Caki2 (cell line): Measurements from ENCODE around the gene INSIG1. TPM values are rescaled to one million over a fixed set of nuclear protein-coding genes. Genes with fewer than 3 reads are reported as not detected.

Experiments used
- DNase-seq: peaks from one replicate; pipeline ENCODE4 v3.0.0-alpha.2; 2015; ENCODE audit warnings: low read depth
- in situ Hi-C: cut with HindIII; loops from 2 replicates; pipeline ENCODE4 v1.10.0; 2016; ENCODE audit warnings: low sequenced_read_pairs, low pct_unique_long_range_greater_than_20kb, mixed read lengths
- total RNA-seq: library from RNA; depleted of rRNA; stranded (reverse); fragments of >200 nt; shearing (Covaris generic); gene quantifications from 2 replicates; pipeline ENCODE4 v1.2.3, GENCODE V29; 2014; ENCODE audit warnings: low replicate concordance

INSIG1 gene
- total RNA-seq, 1 experiment from 2014 or later: 72.9 TPM

DNA sequence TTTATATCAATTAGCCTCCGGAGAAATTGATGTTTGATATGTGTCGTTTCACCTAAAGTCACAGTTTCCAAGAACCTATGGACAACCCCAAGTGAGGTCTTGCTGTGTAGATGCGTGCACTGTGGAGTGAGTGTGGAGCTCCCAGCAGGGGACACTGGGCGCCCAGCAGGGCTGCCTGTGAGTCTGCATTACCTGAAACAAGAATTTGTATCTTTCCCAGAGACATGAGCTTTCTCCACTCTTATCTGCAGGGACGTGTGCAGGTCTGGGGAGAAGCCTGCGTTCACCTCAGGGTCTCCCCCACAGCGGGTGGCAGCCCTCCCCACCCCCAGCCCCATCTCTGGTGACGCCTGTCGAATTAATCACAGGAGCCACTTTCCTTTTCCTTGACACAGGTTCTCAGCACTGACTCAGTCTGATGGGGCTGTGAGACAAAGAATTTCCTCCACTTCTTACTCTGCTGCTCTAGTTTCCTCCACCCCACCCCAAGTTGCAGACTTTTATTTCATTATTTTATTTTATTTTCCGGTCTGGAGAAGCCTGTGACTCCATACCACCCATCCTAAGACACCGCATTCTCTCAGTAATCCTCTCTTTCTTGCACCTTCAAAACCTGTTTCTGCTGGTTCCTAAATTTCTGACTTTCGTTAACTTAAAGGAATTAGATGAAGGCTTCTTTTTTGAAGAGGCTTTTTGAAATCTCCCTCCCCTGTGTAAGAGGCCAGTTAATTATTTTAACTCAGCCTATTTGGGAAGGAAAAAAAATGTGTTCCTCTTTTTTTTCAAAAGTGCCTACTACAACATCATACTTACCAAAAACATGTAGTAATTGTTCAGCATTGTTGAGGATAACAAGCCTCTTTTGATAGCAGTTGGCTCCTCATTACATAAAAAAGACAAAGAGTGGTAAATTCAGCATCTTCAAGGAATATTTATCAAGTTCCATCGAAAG lies 17.0 kb upstream of the INSIG1 start:
- no peak for DNase-seq
- in situ Hi-C loops: no loop called here

DNA sequence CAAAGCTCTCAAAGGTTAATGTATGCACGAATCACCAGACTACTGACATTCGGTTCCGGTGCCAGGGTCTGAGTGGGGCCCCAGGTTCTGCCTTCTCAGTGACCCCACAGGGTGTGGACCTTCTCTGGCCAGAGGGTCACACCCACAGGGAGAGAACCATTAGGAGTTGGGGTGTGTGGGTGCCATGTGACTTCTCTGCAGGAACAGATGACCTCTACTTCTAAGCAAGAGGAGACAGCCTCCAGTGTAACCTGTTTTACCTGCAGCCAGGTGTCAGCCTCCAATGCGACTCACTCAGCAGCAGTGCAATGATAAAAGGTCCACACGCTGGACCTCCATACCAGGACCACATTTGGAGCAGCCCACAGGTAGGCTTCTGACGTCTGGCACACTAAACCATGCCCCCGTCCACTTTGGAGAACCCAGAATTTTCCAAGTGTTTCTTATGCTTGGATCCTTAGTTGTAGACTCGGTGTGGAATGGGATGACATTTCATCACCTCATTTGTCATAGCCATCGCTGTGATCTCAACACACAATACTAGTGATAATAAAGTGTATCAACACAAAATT lies 16.2 kb upstream of the INSIG1 start:
- in situ Hi-C loops: no loop called here
- no peak for DNase-seq

DNA sequence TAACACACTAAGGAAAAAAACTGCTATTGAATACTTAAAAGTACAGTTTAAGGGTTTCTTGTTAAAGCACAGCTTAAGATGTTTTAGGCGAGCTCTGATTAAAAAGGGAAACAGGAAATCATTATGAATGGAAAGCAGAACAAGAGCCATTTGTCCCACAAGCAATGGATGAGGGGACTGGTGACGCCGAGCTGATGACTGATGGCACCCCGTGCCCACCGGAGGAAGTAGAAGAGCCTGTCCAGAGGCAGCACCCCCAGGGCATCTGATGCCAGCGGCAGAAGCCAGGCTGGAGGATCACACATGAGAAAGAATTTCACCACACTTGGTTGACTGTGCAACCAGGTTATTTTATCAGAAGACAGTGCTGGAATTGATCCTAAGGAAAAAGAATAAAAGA lies 15.0 kb upstream of the INSIG1 start:
- in situ Hi-C loops: no loop called here
- DNase-seq: no peak

DNA sequence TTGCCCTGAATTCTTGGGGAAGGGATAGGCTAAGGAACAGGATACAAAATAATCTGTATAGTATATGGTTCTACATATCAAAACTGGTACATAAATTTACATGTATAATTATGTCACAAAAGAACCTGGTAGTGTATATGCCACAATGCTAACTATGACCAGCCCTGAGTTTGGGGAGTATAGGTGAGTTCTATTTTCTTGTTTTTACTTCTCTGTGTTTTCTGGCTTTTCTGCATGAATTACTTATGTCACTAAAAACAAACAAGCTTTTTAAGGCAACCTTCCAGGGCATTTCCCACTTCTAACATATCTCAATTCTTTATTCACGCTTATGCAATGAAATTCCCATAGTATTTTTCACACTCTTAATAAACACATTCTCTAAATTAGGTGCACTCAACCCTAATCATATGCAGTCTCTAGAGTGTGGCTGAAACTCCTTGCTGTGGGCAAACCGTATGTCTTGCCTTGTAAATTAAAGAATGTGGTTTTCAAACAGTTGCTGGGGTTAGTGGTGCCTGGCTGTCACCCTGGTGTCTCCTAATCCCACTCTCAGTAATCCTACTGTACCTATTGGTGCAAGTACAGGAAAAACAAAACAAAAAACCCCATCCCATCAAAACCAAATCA lies 14.0 kb upstream of the INSIG1 start:
- no peak for DNase-seq
- in situ Hi-C loops: no loop called here

DNA sequence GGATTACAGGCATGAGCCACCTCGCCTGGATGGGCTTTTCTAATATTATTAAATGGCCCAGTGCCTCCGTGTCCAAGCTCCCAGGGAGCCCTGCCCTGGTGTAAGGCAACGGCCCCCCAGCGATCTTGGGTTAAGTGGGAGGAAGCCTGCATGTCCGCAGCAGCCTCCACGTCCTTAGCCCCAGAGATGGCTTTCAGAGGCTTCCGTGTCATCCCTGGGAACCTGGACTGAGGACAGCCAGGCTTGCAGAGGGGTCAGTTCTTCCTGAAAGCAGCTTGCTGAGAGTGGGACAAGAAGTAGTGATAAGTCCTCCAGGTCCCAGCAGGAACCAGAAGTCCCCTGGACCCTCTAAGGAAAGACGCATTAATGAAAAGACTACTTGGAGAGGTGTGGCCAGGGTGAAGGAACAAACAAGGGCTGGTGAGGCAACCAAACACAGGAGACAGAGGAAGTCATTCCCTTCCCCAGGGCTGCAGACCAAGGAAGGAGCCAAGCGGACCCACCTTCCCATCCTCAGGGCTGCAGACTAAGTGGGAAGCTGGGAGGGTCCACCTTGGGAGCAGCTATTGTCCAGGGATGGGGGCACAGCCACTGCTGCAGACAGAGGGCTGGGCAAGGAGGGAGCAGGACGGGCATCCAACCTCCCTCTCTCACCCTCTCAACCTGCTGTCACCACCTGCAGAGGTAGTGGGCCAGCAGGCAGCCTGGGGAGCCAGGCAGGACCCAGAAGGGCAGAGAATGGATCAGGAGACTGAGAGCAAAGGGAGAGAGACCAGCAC lies 13.0 kb upstream of the INSIG1 start:
- DNase-seq: no peak
- in situ Hi-C loops: no loop called here

DNA sequence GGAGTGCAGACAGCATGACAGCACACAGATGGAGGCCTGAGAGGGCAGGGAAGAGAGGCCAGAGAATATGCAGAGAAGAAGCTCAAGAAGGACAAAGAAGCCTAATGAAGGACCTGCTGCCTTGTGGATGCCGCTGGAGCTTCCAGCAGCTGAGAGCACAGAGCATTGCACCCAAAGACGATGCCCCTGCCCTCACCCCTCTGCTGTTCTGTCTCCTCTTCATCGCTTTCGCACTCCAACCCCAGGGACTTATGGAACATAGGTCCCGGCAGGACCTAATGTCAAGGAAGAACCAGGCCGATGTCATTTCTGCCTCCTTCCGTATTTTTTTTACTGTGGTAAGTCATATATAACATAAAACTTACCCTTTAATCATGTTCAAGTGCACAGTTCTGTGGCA lies 12.3 kb upstream of the INSIG1 start:
- in situ Hi-C loops: no loop called here
- DNase-seq: no peak

DNA sequence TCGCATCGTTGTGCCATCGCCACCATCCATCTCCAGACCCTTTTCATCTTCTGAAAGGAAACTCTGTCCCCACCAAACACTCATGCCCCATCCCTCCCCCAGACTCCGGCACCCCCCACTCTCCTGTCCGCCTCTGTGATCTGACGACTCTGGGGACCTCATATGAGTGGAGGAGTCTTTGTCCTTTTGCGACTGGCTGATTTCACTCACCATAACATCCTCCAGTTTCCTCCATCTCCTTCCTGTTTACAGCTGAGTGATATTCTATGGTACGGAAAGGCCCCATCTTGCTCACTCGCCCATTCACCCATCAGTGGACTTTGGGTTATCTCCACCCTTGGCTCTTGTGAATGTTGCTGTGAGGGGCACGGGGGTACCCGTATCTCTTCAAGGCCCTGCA lies 11.8 kb upstream of the INSIG1 start:
- DNase-seq: no peak
- in situ Hi-C loops: no loop called here

DNA sequence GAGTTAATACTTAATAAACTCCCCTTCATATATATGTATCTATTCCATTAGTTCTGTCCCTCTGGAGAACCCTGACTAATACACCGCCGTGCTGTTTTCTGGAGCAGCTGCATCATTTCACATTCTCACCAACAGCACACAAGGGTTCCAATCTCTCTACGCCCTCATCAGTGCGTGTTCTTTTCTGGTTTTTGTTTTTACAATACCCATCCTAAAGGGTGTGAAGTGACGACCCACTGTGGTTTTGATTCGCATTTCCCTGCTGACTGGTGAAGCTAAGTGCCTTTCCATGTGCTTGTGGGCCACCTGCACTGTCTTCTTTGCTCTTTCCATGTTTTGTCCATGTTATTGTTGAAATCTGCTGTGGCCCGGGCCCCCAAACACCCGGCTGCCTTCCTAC lies 11.0 kb upstream of the INSIG1 start:
- no peak for DNase-seq
- in situ Hi-C loops: no loop called here

DNA sequence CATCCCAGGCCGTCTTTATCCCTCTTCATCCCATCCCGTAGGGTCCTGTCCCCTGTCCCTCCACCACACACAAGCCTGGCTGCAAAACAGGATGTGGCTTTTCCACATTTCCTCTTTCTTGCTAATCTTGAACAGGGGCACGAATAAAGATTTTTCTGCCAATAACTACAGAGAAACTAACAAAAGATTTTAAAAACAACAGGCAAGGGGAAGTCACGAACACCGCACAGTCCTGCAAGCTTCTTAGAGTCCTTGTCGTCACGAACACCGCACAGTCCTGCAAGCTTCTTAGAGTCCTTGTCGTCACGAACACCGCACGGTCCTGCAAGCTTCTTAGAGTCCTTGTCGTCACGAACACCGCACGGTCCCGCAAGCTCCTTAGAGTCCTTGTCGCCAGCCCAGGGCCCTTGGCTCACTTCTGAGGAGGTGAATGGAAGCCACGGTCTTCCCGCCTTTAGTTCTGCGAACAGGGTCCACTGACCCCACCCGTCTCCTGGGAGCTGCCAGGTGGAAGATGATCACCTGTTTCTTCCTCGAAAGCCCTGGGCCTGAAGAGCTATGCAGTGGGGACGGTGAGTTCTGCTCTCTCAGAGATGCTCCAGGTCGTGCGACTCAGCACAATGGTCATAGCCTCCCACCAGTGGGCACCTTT lies 10.3 kb upstream of the INSIG1 start:
- no peak for DNase-seq
- in situ Hi-C loops: no loop called here

DNA sequence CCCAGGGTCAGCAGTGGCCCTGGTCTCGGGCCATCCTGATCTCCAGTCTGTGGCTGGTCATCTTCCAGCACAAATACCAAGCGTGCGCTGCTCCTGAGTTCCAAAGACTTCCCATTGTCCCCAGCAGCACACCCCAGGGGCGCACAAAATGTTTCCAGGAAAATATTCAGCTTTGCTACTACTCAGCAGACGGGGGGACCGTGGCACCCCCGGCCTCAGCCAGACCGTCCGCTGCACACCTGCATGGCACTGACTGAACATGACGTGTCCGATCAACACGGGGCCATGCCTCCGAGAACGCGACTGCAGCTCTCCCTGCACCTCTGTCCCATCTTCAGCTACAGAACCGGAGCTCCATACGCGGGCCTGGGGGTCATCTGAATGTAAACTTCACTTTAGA lies 9.6 kb upstream of the INSIG1 start:
- no peak for DNase-seq
- in situ Hi-C loops: no loop called here

DNA sequence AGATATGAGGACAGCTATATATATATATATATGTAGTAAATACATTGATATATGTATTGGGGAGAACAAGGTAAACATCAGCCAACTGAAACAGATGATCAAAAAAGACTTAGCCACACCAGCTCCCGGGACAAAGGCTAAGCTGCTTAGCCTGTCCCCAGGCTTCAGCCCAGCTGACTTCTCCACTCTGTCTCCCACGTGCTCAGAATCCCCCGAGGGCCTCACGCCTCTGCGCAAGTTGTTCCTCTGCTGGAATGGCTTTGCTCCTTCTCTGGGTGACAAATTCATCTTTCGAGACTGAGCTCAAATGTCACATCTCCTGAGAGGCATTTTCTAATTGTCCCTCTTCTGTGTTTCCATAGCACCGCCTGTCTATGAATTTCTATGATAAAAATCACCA lies 8.6 kb upstream of the INSIG1 start:
- in situ Hi-C loops: no loop called here
- DNase-seq: no peak

DNA sequence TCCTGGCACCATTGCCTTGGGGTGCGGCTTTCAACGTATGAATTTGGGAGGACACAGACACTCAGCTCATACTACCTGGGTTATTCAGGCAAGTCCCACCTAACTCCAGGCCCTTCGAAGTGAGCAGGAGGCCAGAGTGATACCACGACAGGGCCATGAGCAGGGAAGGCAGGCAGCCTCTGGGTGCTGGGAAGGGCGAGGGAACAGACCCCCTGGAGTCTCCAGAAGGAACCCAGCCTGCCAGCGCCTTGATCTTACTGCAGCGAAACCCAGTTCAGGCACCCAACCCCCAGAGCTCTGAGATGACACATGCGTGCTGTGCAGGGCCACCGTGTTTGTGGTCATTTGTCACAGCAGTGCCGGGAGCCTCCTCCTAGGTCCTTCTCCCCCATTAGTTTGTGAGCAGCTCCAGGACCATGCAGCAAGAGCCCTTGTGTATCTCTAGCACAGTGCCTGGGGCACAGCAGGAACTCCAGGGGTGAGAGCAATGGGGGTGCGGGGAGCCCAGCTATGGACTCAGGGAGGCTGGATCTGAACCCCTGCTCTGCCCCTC lies 7.7 kb upstream of the INSIG1 start:
- in situ Hi-C loops: no loop called here
- DNase-seq: no peak

DNA sequence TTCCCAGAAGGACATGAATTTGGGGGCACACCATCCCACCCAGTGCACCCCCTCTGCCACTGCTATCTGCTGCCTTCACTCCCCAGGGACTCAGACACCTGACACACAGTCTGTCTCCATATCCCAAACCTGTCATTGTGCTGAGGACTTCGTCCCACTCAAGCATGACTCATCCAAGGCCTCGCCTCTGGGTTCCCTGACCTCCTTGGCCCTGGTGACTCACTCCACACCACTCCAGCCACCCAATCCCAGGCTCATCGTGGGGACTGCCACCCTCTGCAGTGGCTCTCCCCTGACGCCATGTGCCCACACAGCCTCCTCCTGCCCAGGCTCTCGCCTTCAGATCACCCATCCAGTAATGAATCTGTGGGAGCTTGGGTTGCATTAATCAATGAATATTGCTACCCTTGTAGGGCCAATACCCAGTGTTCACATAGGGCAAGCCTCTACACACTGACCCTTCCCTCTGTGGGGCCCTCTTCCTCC lies 6.6 kb upstream of the INSIG1 start:
- in situ Hi-C loops: no loop called here
- DNase-seq: peak; percentile 78

DNA sequence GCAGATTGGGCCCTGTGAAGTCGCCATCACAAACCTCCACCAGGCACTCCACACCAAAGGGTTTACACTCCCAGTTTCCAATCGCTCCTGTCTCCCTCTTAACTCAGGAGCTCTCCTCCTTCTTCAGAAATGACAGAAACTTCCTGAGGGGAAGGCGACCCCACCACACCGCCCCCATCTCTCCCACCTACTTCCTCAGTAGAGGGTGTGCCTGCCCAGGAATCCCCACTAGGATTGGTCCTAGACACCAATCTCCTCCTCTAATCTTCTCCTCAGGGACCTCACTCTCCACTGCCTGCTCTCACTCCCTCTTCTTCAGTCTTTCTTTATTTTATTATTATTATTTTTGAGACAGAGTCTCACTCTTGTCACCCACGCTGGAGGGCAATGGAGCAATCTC lies 5.9 kb upstream of the INSIG1 start:
- DNase-seq: no peak
- in situ Hi-C loops: no loop called here

DNA sequence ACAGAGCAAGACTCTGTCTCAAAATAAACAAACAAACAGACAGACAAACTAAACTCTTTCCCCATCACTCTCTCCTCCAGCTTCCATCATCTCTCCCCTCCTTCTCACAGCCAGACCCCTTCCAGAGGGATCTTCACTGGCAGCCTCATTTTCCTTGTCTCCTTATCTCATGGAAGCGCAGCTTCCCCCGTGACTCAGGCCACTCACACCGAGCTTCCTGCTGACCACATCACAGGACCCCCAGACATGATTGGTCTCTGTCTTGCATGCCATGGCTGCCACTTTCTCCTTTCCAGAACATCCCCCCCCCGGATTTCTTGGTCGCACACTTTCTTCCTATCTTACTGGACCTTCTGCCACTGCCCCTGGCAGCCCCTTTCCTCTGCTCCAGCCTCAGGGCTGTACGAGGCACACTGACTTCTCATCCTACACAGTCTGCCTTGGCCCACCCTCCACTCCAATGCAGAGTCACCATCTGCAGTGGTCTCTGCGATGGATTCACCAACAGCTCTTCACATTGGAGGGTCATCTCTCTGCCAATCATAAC lies 4.9 kb upstream of the INSIG1 start:
- DNase-seq: no peak
- in situ Hi-C loops: no loop called here

DNA sequence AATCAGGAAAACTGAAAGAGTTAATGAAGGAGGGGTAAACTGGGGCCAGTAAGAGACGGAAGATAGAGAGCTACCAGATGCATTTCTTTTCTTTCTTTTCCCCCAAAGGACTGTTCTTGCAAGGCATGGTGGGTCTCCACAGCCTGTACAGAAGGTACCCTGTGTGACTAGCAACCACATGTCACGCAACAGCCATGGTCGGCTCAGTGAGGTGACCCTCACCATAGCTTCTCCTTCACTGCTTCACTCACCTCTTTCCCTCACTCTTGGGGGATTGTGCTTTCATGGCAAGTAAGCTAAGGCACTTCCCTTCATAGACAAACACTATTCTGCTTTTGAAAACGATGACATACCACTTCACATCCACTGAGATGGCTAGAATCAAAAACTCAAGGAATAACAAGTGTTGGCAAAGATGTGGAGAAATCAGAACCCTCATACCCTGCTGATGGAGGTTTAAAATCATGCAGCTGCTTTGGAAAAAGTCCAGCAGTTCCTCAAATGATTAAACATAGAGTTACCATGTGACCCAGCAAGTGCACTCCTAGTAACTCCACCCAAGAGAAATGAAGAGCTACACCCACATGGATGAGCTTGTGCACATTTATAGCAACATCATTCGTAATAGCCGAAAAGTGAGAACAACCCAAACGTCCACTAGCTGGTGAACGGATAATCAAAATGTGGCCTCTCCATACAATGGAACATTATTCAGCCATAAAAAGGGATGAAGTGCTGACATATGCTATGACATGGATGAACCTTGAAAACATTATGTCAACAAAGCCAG lies 3.8 kb upstream of the INSIG1 start:
- no peak for DNase-seq
- in situ Hi-C loops: no loop called here

DNA sequence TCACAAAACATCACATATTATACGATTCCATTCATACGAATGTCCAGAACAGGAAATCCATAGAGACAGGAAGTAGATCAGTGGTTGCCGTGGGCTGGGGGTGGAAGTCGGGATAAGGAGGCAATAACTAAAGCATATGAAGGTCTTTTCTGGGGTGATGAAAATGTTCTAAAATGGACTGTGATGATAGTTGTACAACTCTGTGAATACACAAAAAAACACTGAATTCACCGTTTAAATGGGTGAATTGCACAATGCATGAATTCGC lies 3.2 kb upstream of the INSIG1 start:
- in situ Hi-C loops: no loop called here
- DNase-seq: no peak
